H1 (cell line): ENCODE measurements around the gene LRRC43. TPM values are rescaled to one million over a fixed set of nuclear protein-coding genes. Genes with fewer than 3 reads are reported as not detected.

Source experiments
- HDAC2 ChIP-seq, 2 experiments: fragments of 300-600 bp in 1 of 2; sonication (generic) in 1 of 2; IDR thresholded peaks; 2 replicates each; pipeline ENCODE4 v1.6.1; 2011 to 2012; ENCODE audit warnings: low read depth in 2 of 2, low read length in 2 of 2, mild to moderate bottlenecking in 2 of 2, moderate library complexity in 2 of 2, borderline replicate concordance in 1 of 2, inconsistent platforms in 1 of 2
- NRF1 ChIP-seq: IDR thresholded peaks from 2 replicates; pipeline ENCODE4 v1.6.1; 2011; ENCODE audit warnings: mild to moderate bottlenecking, low read depth, low read length, improper control_type of control experiment
- RBBP5 ChIP-seq: IDR thresholded peaks from 2 replicates; pipeline ENCODE4 v1.7.1; 2012; ENCODE audit warnings: low read depth, mild to moderate bottlenecking, inconsistent platforms, low read length, moderate library complexity, borderline replicate concordance
- TBP ChIP-seq: IDR thresholded peaks from 2 replicates; pipeline ENCODE4 v1.6.1; 2011; ENCODE audit warnings: low read depth, low read length, improper control_type of control experiment
- TEAD4 ChIP-seq: IDR thresholded peaks from 2 replicates; pipeline ENCODE4 v1.6.1; 2012; ENCODE audit warnings: low read depth, low read length, inconsistent platforms, mixed read lengths
- USF2 ChIP-seq: IDR thresholded peaks from 2 replicates; pipeline ENCODE4 v1.6.1; 2011; ENCODE audit warnings: low read length, improper control_type of control experiment
- polyA plus RNA-seq, 7 experiments: library from polyadenylated mRNA; depleted of rRNA in 3 of 7; stranded (reverse) in 5 of 7; unstranded in 2 of 7; fragments of >200 nt in 5 of 7; fragments of 200-250 nt in 2 of 7; gene quantifications; 1 replicate in 5 of 7; 2 replicates in 1 of 7; 4 replicates in 1 of 7; pipeline versions ENCODE4 v1.2.1 to v1.2.3, GENCODE V29; 2011 to 2013; ENCODE audit warnings: missing spikeins in 2 of 7, mixed read lengths in 2 of 7
- total RNA-seq: library from RNA; stranded (reverse); fragmentation: NEBNext Ultra II Directional; extraction: Animal tissue kit (Norgen Biotek cat#: 25700); gene quantifications from 2 replicates; pipeline ENCODE4 v1.2.1, GENCODE V29; 2021
- TF ChIP-seq, protein P1 (sequence below), 3 experiments: IDR thresholded peaks; 1 replicate in 2 of 3; 2 replicates in 1 of 3; pipeline versions ENCODE4 v1.5.1 to v1.6.1; 2011; ENCODE audit warnings: low read length in 3 of 3, mild to moderate bottlenecking in 3 of 3, inconsistent platforms in 2 of 3, low read depth in 1 of 3, moderate library complexity in 1 of 3; ENCODE audit not compliant: insufficient read depth in 1 of 3; ENCODE audit errors: control extremely low read depth in 1 of 3

Gene LRRC43
- total and polyA plus RNA-seq, 2 of the 8 experiments (the other 6 are each of a cell fraction or from before 2014, with no cell fraction given) = 0.35 to 0.44 TPM

GRCh38 chr12:122203301-122204166 is 20.6 kb downstream of the LRRC43 start, which contains the start of gene B3GNT4 (continued):
- TF ChIP-seq, protein P1, sequence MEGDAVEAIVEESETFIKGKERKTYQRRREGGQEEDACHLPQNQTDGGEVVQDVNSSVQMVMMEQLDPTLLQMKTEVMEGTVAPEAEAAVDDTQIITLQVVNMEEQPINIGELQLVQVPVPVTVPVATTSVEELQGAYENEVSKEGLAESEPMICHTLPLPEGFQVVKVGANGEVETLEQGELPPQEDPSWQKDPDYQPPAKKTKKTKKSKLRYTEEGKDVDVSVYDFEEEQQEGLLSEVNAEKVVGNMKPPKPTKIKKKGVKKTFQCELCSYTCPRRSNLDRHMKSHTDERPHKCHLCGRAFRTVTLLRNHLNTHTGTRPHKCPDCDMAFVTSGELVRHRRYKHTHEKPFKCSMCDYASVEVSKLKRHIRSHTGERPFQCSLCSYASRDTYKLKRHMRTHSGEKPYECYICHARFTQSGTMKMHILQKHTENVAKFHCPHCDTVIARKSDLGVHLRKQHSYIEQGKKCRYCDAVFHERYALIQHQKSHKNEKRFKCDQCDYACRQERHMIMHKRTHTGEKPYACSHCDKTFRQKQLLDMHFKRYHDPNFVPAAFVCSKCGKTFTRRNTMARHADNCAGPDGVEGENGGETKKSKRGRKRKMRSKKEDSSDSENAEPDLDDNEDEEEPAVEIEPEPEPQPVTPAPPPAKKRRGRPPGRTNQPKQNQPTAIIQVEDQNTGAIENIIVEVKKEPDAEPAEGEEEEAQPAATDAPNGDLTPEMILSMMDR (IDR thresholded peaks at IDR 0.05; ENCODE audit: control extremely low read depth in 1 of 3, insufficient read depth in 1 of 3, low read depth in 1 of 3, low read length in 3 of 3) = no peak
- TF ChIP-seq HDAC2 (IDR thresholded peaks at IDR 0.05; ENCODE audit: borderline replicate concordance in 1 of 2, low read depth in 2 of 2, low read length in 2 of 2) (no peak), NRF1 (peak; percentile 41), TEAD4 (no peak), USF2 (no peak), TBP (no peak), RBBP5 (no peak; the same call in 1 of the 2 replicates)
